PC-9 (cell line): ENCODE measurements around the gene GTF2H2C.
"Not testable (repeated sequence)": the region's sequence is repeated elsewhere in the genome, so short reads cannot be mapped to it uniquely, and the experiment has no call there.

ENCODE experiments used
- CTCF ChIP-seq: fragments of 200-600 bp; sonication (generic); conservative IDR thresholded peaks from 2 replicates; pipeline ENCODE4 v1.6.1; 2017; ENCODE audit warnings: mixed run types, antibody characterized with exemption, mild to moderate bottlenecking, moderate library complexity
- EZH2 ChIP-seq: fragments of 200-600 bp; sonication (generic); IDR thresholded peaks from 2 replicates; pipeline ENCODE4 v1.8.0; 2017; ENCODE audit warnings: antibody characterized with exemption, low read depth

GRCh38 chr5:69583356-69583755, 23.4 kb downstream of the GTF2H2C start:
- not testable (repeated sequence) for TF ChIP-seq CTCF, EZH2
